ENCODE measurements around the gene IDH3A. TPM values are rescaled to one million over a fixed set of nuclear protein-coding genes. Genes with fewer than 3 reads are reported as not detected.
"Not testable (repeated sequence)": the region's sequence is repeated elsewhere in the genome, so short reads cannot be mapped to it uniquely, and the experiment has no call there.

IDH3A gene
- total and polyA plus RNA-seq, 2 donors (not counting 1 experiment from before 2014, with no cell fraction given), result 24.9 to 65.0 TPM

DNA sequence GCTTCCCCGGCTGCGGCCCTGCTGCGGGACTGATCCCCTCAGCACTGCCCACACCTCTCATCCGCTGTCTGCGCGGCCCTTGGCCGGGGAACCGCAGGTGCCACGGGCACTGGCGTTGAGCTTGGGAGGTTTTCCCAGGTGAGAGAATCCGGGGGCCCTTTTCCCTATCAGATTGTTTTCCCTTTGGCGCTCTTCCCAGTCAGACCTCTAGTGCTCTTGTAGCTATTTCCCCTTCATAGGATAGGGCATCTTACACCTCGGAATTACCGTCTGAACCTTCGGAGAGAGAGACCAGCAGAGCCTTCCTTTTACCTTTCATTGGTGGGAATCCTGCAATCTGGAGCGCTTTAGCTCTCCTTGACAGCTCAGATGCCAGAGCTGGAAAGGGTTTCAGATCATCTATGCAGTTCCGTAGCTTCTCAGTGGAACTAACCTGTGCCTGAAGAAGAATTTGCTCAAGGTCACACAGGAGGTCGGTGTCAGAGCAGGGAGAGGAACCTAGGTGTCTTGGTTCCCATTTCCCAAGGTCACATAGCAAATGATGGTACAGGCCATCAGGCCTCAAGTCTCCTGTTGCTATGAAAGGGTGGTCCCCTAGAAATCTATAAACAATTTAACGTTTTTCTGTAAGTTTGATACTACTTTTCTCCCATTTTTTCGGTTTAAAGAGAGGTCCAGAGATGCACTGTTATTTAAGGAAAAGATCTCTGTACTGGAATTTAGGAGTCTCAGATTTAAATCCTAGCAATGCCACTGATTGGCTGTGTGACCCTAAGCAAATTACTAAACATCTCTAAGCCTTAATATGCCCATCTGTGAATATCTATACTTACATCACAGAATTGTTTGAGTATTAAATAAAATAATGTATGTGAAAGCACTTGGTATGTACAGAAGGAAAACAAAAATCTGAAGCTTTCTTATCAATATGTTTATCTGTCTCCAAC, 916 bp downstream of the IDH3A start:
- Histone ChIP-seq H3K4me1 (ENCODE audit: control insufficient read depth, extremely low read depth, insufficient read depth, low read length) (no peaks in the 10 kb centered on the region), H3K79me2 (ENCODE audit: control insufficient read depth, insufficient read depth, low read length) (peaks cover 15% of the 10 kb centered on the region), H4K20me1 (ENCODE audit: control insufficient read depth, extremely low read depth, insufficient read depth, low read length) (no peaks in the 10 kb centered on the region), H3K9ac (ENCODE audit: insufficient read depth, low read length) (peak overlapping the region; percentile 78), H2AFZ (ENCODE audit: low read length) (peak overlapping the region; percentile 61), H3K27ac (ENCODE audit: insufficient read depth, low read length) (peak overlapping the region; percentile 52), H3K4me3 (replicated peaks in 1 of 4; ENCODE audit: control extremely low read depth in 1 of 4, insufficient read depth in 1 of 4, low read depth in 3 of 4, low read length in 4 of 4) (peak overlapping the region; percentile 73 to 89 (median 82)), H3K4me2 (ENCODE audit: extremely low read depth, insufficient read depth, low read length) (peak overlapping the region; percentile 96), H3K9me3 (ENCODE audit: control insufficient read depth, insufficient read depth, low read depth, low read length) (no peaks in the 10 kb centered on the region), H3K36me3 (ENCODE audit: control insufficient read depth, insufficient read depth, low read length) (no peaks in the 10 kb centered on the region), H3K27me3 (ENCODE audit: control insufficient read depth, insufficient read depth, low read length) (no peaks in the 10 kb centered on the region)
- TF ChIP-seq, protein P1, sequence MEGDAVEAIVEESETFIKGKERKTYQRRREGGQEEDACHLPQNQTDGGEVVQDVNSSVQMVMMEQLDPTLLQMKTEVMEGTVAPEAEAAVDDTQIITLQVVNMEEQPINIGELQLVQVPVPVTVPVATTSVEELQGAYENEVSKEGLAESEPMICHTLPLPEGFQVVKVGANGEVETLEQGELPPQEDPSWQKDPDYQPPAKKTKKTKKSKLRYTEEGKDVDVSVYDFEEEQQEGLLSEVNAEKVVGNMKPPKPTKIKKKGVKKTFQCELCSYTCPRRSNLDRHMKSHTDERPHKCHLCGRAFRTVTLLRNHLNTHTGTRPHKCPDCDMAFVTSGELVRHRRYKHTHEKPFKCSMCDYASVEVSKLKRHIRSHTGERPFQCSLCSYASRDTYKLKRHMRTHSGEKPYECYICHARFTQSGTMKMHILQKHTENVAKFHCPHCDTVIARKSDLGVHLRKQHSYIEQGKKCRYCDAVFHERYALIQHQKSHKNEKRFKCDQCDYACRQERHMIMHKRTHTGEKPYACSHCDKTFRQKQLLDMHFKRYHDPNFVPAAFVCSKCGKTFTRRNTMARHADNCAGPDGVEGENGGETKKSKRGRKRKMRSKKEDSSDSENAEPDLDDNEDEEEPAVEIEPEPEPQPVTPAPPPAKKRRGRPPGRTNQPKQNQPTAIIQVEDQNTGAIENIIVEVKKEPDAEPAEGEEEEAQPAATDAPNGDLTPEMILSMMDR (conservative IDR thresholded peaks at IDR 0.05 in 1 of 2, IDR thresholded peaks at IDR 0.05 in 1 of 2; ENCODE audit: low read depth in 1 of 2, low read length in 2 of 2), result no peak
- DNase-seq (ENCODE audit: low read depth in 2 of 2), result peak in 1 of 2 donors; percentile 11

DNA sequence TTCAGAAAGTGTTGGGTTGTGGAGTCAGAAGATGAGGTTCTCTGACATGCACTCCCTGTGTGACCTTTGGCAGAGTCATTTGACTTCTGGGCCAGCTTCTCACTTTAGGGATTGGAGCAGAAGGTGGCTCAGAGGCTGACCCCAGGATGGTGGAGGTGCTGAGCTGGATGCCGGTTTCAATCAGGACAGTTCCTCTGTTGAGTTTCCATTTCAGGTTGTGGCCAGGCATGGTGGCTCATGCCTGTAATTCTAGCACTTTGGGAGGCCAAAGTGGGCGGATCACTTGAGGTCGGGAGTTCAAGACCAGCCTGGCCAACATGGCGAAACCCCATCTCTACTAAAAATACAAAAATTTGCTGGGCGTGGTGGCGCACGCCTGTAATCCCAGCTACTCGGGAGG, 1.9 kb downstream of the IDH3A start:
- not testable (repeated sequence) for H3K4me3 ChIP-seq (replicated peaks in 1 of 4; ENCODE audit: control extremely low read depth in 1 of 4, insufficient read depth in 1 of 4, low read depth in 3 of 4, low read length in 4 of 4); H3K36me3 ChIP-seq (ENCODE audit: control insufficient read depth, insufficient read depth, low read length); H3K9ac ChIP-seq (ENCODE audit: insufficient read depth, low read length); H2AFZ ChIP-seq (ENCODE audit: low read length); H3K27ac ChIP-seq (ENCODE audit: insufficient read depth, low read length); H4K20me1 ChIP-seq (ENCODE audit: control insufficient read depth, extremely low read depth, insufficient read depth, low read length); H3K4me2 ChIP-seq (ENCODE audit: extremely low read depth, insufficient read depth, low read length); H3K9me3 ChIP-seq (ENCODE audit: control insufficient read depth, insufficient read depth, low read depth, low read length); H3K27me3 ChIP-seq (ENCODE audit: control insufficient read depth, insufficient read depth, low read length); H3K4me1 ChIP-seq (ENCODE audit: control insufficient read depth, extremely low read depth, insufficient read depth, low read length); DNase-seq (ENCODE audit: low read depth in 2 of 2)
- H3K79me2 ChIP-seq (ENCODE audit: control insufficient read depth, insufficient read depth, low read length), result peaks cover 15% of the 10 kb centered on the region

DNA sequence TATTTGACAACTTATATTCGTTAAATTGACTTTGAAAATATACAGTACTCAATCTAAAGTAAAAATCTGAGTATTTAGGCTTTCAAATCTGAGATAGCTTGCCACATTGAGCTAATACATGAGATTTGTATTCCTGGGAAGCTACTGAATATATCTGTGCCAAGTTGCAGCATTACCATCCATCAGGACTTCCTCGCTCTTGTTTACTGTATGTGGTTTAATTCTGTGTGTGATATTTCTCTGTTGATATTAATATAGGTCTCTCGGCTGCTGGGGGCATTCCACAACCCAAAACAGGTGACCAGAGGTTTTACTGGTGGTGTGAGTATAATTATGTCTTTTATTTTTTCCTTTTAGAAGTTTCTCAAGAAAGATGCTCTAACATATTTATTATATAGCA, 5.8 kb downstream of the IDH3A start:
- Histone ChIP-seq H3K36me3 (ENCODE audit: control insufficient read depth, insufficient read depth, low read length) (no peaks in the 10 kb centered on the region), H3K9ac (ENCODE audit: insufficient read depth, low read length) (no peak overlapping the region), H3K27me3 (ENCODE audit: control insufficient read depth, insufficient read depth, low read length) (no peaks in the 10 kb centered on the region), H2AFZ (ENCODE audit: low read length) (no peak overlapping the region), H3K4me2 (ENCODE audit: extremely low read depth, insufficient read depth, low read length) (no peak overlapping the region), H3K4me1 (ENCODE audit: control insufficient read depth, extremely low read depth, insufficient read depth, low read length) (no peaks in the 10 kb centered on the region), H3K4me3 (replicated peaks in 1 of 4; ENCODE audit: control extremely low read depth in 1 of 4, insufficient read depth in 1 of 4, low read depth in 3 of 4, low read length in 4 of 4) (no peak overlapping the region), H3K27ac (ENCODE audit: insufficient read depth, low read length) (no peak overlapping the region), H3K79me2 (ENCODE audit: control insufficient read depth, insufficient read depth, low read length) (peaks cover 10% of the 10 kb centered on the region), H4K20me1 (ENCODE audit: control insufficient read depth, extremely low read depth, insufficient read depth, low read length) (no peaks in the 10 kb centered on the region), H3K9me3 (ENCODE audit: control insufficient read depth, insufficient read depth, low read depth, low read length) (no peaks in the 10 kb centered on the region)
- TF ChIP-seq, protein P1 (conservative IDR thresholded peaks at IDR 0.05 in 1 of 2, IDR thresholded peaks at IDR 0.05 in 1 of 2; ENCODE audit: low read depth in 1 of 2, low read length in 2 of 2), result no peak
- no peak for TF ChIP-seq EZH2 (IDR thresholded peaks at IDR 0.05; ENCODE audit: low read length, missing control alignments)
- DNase-seq (ENCODE audit: low read depth in 2 of 2), result no peak

All from fibroblast of lung (primary cell).